ENCODE results near the gene PNMA8B.

GRCh38 chr19:46537136-46538097 is 41.8 kb upstream of the PNMA8B start:
- TF ChIP-seq POLR2AphosphoS5 (IDR thresholded peaks at IDR 0.05) = no peak
- TF ChIP-seq CTCF (IDR thresholded peaks at IDR 0.05) = peak; percentile 64 to 91 (median 78)
- TF ChIP-seq POLR2A (IDR thresholded peaks at IDR 0.05) = no peak
- TF ChIP-seq EP300 (IDR thresholded peaks at IDR 0.05) = no peak
